H1 (cell line): Measurements from ENCODE around the gene PKP1. TPM values are rescaled to one million over a fixed set of nuclear protein-coding genes. Genes with fewer than 3 reads are reported as not detected.

Experiments used
- ASH2L ChIP-seq: fragments of 200-600, 300-600 bp; sonication (generic); IDR thresholded peaks from one replicate; pipeline ENCODE4 v1.7.1; 2017; ENCODE audit warnings: low read length
- KDM4A ChIP-seq: IDR thresholded peaks from one replicate; pipeline ENCODE4 v1.7.1; 2012; ENCODE audit warnings: low read depth, mild to moderate bottlenecking, moderate library complexity, low read length, inconsistent platforms; ENCODE audit not compliant: severe bottlenecking
- KDM5A ChIP-seq: fragments of 200-600 bp; IDR thresholded peaks from 2 replicates; pipeline ENCODE4 v1.7.1; 2012; ENCODE audit warnings: mild to moderate bottlenecking, low read length, inconsistent platforms, mixed read lengths
- MAFK ChIP-seq: IDR thresholded peaks from 2 replicates; pipeline ENCODE4 v1.6.1; 2012; ENCODE audit warnings: low read depth, mild to moderate bottlenecking, improper control_type of control experiment, low read length
- POU5F1 ChIP-seq: IDR thresholded peaks from 2 replicates; pipeline ENCODE4 v1.6.1; 2011; ENCODE audit warnings: low read depth, mild to moderate bottlenecking, low read length, moderate library complexity
- SUZ12 ChIP-seq: fragments of 200-600 bp; sonication (generic); IDR thresholded peaks from 2 replicates; pipeline ENCODE4 v1.6.1; 2012; ENCODE audit warnings: mild to moderate bottlenecking, inconsistent platforms, low read length, moderate library complexity, mixed read lengths
- polyA plus RNA-seq, 7 experiments: library from polyadenylated mRNA; depleted of rRNA in 3 of 7; stranded (reverse) in 5 of 7; unstranded in 2 of 7; fragments of >200 nt in 5 of 7; fragments of 200-250 nt in 2 of 7; gene quantifications; 1 replicate in 5 of 7; 2 replicates in 1 of 7; 4 replicates in 1 of 7; pipeline versions ENCODE4 v1.2.1 to v1.2.3, GENCODE V29; 2011 to 2013; ENCODE audit warnings: missing spikeins in 2 of 7, mixed read lengths in 2 of 7
- total RNA-seq: library from RNA; stranded (reverse); fragmentation: NEBNext Ultra II Directional; extraction: Animal tissue kit (Norgen Biotek cat#: 25700); gene quantifications from 2 replicates; pipeline ENCODE4 v1.2.1, GENCODE V29; 2021

PKP1 gene
- total and polyA plus RNA-seq, 2 of the 8 experiments (the other 6 are each of a cell fraction or from before 2014, with no cell fraction given), result 0.21 to 0.95 TPM

DNA sequence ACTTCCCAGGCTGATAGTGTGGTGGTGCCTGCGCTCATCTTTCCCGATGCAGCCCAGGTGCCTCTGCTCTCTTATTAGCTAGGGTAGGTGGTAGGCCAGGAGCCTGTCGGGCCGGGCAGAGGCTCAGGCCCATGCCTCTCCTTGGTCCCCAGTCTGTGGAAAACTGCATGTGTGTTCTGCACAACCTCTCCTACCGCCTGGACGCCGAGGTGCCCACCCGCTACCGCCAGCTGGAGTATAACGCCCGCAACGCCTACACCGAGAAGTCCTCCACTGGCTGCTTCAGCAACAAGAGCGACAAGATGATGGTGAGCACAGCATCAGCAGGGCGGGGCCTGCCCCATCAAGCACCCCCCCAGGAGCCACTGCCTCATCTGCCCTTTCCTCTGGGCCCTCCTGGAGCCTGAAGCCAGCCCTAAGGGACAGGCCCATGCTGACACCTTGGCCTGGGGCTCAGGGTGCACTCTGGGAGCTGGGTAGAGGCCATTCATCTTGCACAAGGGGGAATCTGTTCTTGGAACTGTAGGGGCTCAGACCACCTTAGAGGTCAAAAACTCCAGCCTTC, 38.6 kb downstream of the PKP1 start (continued):
- TF ChIP-seq KDM4A (no peak), SUZ12 (no peak), MAFK (no peak), KDM5A (no peak), POU5F1 (no peak), ASH2L (no peak)
